NCI-H2227 (cell line): ENCODE results near the gene GH1.
"Not testable (repeated sequence)": the region's sequence is repeated elsewhere in the genome, so short reads cannot be mapped to it uniquely, and the experiment has no call there.

ENCODE experiments used
- DNase-seq: peaks from one replicate; lab custom pipeline; 2025; ENCODE audit not compliant: unreplicated experiment; lab: John Stamatoyannopoulos, UW

GH1 gene

GRCh38 chr17:63869491-63870291 is 48.9 kb downstream of the GH1 start:
- not testable (repeated sequence) for DNase-seq
